B cell (primary cell): ENCODE results near the gene SLC2A11.

Source experiments
- EZH2 ChIP-seq: IDR thresholded peaks from 2 replicates; pipeline ENCODE4 v1.6.1; 2012; ENCODE audit warnings: borderline replicate concordance, low read depth, mild to moderate bottlenecking, moderate library complexity, low read length; ENCODE audit not compliant: insufficient read depth, poor library complexity, severe bottlenecking
- TF ChIP-seq, protein P1 (sequence below): fragments of 200-600 bp; IDR thresholded peaks from one replicate; pipeline ENCODE4 v1.8.0; 2022; ENCODE audit warnings: antibody characterized with exemption, mild to moderate bottlenecking

- TF ChIP-seq, protein P1, sequence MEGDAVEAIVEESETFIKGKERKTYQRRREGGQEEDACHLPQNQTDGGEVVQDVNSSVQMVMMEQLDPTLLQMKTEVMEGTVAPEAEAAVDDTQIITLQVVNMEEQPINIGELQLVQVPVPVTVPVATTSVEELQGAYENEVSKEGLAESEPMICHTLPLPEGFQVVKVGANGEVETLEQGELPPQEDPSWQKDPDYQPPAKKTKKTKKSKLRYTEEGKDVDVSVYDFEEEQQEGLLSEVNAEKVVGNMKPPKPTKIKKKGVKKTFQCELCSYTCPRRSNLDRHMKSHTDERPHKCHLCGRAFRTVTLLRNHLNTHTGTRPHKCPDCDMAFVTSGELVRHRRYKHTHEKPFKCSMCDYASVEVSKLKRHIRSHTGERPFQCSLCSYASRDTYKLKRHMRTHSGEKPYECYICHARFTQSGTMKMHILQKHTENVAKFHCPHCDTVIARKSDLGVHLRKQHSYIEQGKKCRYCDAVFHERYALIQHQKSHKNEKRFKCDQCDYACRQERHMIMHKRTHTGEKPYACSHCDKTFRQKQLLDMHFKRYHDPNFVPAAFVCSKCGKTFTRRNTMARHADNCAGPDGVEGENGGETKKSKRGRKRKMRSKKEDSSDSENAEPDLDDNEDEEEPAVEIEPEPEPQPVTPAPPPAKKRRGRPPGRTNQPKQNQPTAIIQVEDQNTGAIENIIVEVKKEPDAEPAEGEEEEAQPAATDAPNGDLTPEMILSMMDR: no peak
- no peak for TF ChIP-seq EZH2
Measured at GRCh38 chr22:23831261-23831660, 26.4 kb upstream of the SLC2A11 start.
